Mucosa of rectum (tissue), 2 donors: ENCODE data around the gene OSBPL9.

ENCODE experiments used
- H3K27ac ChIP-seq, 2 donors: one replicate each; pipeline ENCODE4 v1.7.0; 2013; ENCODE audit warnings: inconsistent platforms in 2 of 2, low read depth in 2 of 2, low read length in 2 of 2
- H3K27me3 ChIP-seq, 2 donors: one replicate each; pipeline ENCODE4 v1.7.0; 2013; ENCODE audit warnings: low read length in 2 of 2; ENCODE audit not compliant: control insufficient read depth in 2 of 2, insufficient read depth in 2 of 2
- H3K36me3 ChIP-seq, 2 donors: one replicate each; pipeline ENCODE4 v1.7.0; 2013; ENCODE audit warnings: low read length in 2 of 2; ENCODE audit not compliant: control insufficient read depth in 2 of 2, insufficient read depth in 2 of 2
- H3K4me1 ChIP-seq, 2 donors: one replicate each; pipeline ENCODE4 v1.7.0; 2013; ENCODE audit warnings: low read length in 2 of 2, mild to moderate bottlenecking in 1 of 2; ENCODE audit not compliant: control insufficient read depth in 2 of 2, insufficient read depth in 2 of 2
- H3K4me3 ChIP-seq, 2 donors: one replicate each; pipeline ENCODE4 v1.7.0; 2013; ENCODE audit warnings: low read length in 2 of 2
- H3K9ac ChIP-seq, 2 donors: one replicate each; pipeline ENCODE4 v1.7.0; 2013; ENCODE audit warnings: low read length in 2 of 2, low read depth in 1 of 2, mild to moderate bottlenecking in 1 of 2
- H3K9me3 ChIP-seq, 2 donors: one replicate each; pipeline ENCODE4 v1.7.0; 2013; ENCODE audit warnings: low read length in 2 of 2; ENCODE audit not compliant: control insufficient read depth in 2 of 2
- donor health status: healthy.
- donor health status: Normal muscosa, but diverticular disease.

The OSBPL9 gene

GRCh38 chr1:51756290-51756689 is 139.4 kb downstream of the OSBPL9 start:
- H3K27ac ChIP-seq, result no peak overlapping the region
- peaks cover 10 to 11% of the 10 kb centered on the region in 2 donors for H3K36me3 ChIP-seq
- H3K4me1 ChIP-seq, result no peaks in the 10 kb centered on the region
- no peak overlapping the region for H3K4me3 ChIP-seq
- no peaks in the 10 kb centered on the region for H3K27me3 ChIP-seq
- no peaks in the 10 kb centered on the region for H3K9me3 ChIP-seq
- no peak overlapping the region for H3K9ac ChIP-seq

- no peaks in the 10 kb centered on the region for H3K9me3 ChIP-seq
- no peak overlapping the region for H3K9ac ChIP-seq
- no peak overlapping the region for H3K27ac ChIP-seq
- H3K36me3 ChIP-seq, result peaks cover 5 to 9% of the 10 kb centered on the region in 2 donors
- no peak overlapping the region for H3K4me3 ChIP-seq
- H3K4me1 ChIP-seq, result no peaks in the 10 kb centered on the region
- no peaks in the 10 kb centered on the region for H3K27me3 ChIP-seq
These were observed 141.4 kb downstream of the OSBPL9 start for GRCh38 chr1:51758310-51758709.

DNA sequence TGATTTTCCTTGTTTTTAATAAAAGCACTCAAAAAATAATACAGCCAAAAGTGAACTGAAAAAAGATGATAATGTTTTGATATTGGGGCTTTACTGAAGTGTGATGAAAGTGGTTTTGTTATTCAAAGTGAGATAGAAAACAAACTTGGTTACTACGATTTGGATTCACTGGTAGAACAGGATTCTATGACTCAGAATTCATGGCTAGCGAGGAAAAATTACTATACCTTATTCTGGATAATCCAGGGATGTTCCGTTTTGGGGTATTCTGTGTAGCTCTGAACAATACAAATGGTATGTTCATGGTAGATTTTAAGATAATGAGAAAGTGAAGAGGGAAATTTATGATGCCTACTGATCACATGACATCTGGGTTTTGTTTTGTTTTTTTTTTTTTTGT is 144.0 kb downstream of the OSBPL9 start:
- H3K9me3 ChIP-seq, result no peaks in the 10 kb centered on the region
- H3K9ac ChIP-seq, result no peak overlapping the region
- no peaks in the 10 kb centered on the region for H3K27me3 ChIP-seq
- H3K4me3 ChIP-seq, result no peak overlapping the region
- no peak overlapping the region for H3K27ac ChIP-seq
- peaks cover 3 to 16% of the 10 kb centered on the region in 2 donors for H3K36me3 ChIP-seq
- no peaks in the 10 kb centered on the region for H3K4me1 ChIP-seq

- Histone ChIP-seq H3K36me3 (peaks cover 5 to 16% of the 10 kb centered on the region in 2 donors), H3K4me3 (no peak overlapping the region), H3K27ac (no peak overlapping the region), H3K9me3 (no peaks in the 10 kb centered on the region), H3K9ac (no peak overlapping the region), H3K27me3 (no peaks in the 10 kb centered on the region), H3K4me1 (no peaks in the 10 kb centered on the region)
These were observed 144.5 kb downstream of the OSBPL9 start for GRCh38 chr1:51761351-51761750.

- Histone ChIP-seq H3K27me3 (no peaks in the 10 kb centered on the region), H3K36me3 (peaks cover 30 to 42% of the 10 kb centered on the region in 2 donors), H3K4me3 (no peak overlapping the region), H3K9me3 (no peaks in the 10 kb centered on the region), H3K9ac (no peak overlapping the region), H3K4me1 (no peaks in the 10 kb centered on the region), H3K27ac (no peak overlapping the region)
These were observed 152.2 kb downstream of the OSBPL9 start for GRCh38 chr1:51768971-51769588.

DNA sequence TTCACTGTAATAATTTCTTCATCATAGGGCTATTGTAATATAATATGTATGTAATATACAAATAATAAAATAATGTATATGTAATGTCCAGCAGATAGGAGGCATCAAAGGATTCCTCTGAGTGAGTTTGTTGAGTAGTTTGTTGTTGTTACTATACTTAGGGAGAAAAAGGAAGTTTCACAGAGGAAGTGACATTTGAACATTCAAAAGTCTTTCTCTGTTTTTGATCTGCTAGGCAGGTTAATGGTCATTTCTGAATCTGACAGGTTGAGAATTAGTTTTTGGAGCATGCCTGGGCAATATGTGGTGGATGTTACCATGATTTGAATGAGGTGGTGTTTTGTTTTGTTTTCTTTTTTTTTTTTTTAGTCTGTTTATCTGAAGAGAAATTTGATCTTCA is 159.5 kb downstream of the OSBPL9 start:
- H3K27ac ChIP-seq, result no peak overlapping the region
- H3K4me1 ChIP-seq, result no peaks in the 10 kb centered on the region
- no peak overlapping the region for H3K4me3 ChIP-seq
- H3K9ac ChIP-seq, result no peak overlapping the region
- peaks cover 27 to 29% of the 10 kb centered on the region in 2 donors for H3K36me3 ChIP-seq
- H3K27me3 ChIP-seq, result no peaks in the 10 kb centered on the region
- H3K9me3 ChIP-seq, result no peaks in the 10 kb centered on the region

DNA sequence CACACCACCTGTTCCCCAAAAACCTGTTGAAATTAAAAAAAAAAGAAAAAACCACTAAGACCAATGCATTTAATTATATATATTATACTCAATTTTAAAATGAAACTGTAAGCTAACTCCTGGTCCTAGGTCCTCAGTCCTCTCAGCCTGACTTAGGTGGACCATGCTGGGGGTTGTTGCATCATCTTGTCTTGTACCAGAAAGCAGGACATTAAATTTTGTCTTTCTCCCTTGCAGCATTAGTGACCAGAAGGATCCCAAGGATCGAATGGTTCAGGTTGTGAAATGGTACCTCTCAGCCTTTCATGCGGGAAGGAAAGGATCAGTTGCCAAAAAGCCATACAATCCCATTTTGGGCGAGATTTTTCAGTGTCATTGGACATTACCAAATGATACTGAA is 164.0 kb downstream of the OSBPL9 start:
- Histone ChIP-seq H3K9me3 (no peaks in the 10 kb centered on the region), H3K4me3 (no peak overlapping the region), H3K27ac (no peak overlapping the region), H3K36me3 (peaks cover 31 to 40% of the 10 kb centered on the region in 2 donors), H3K9ac (no peak overlapping the region), H3K4me1 (no peaks in the 10 kb centered on the region), H3K27me3 (no peaks in the 10 kb centered on the region)

DNA sequence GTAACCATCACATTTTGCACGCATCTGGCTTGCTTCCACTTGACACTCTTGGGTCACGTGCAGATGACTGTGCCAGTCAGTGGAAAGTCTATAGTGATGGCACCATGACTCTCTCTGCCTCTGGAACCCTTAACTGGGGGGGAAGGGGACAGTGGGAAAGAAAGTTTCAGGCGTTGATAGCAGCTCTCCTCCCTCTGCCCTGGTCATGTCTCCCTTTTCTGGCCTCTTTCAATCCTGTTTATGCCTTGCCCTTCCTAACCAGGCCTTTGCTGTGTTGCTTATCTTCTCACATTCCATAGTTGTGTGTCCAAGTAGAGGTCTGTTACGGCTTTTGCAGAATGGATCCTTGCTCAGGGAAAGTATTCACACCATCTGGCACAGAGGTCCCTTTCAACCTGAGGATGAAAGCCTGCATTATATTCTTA is 168.1 kb downstream of the OSBPL9 start:
- H3K27me3 ChIP-seq, result no peaks in the 10 kb centered on the region
- H3K9me3 ChIP-seq, result no peaks in the 10 kb centered on the region
- no peak overlapping the region for H3K9ac ChIP-seq
- no peak overlapping the region for H3K4me3 ChIP-seq
- H3K27ac ChIP-seq, result no peak overlapping the region
- H3K4me1 ChIP-seq, result no peaks in the 10 kb centered on the region
- peaks cover 60 to 72% of the 10 kb centered on the region in 2 donors for H3K36me3 ChIP-seq

DNA sequence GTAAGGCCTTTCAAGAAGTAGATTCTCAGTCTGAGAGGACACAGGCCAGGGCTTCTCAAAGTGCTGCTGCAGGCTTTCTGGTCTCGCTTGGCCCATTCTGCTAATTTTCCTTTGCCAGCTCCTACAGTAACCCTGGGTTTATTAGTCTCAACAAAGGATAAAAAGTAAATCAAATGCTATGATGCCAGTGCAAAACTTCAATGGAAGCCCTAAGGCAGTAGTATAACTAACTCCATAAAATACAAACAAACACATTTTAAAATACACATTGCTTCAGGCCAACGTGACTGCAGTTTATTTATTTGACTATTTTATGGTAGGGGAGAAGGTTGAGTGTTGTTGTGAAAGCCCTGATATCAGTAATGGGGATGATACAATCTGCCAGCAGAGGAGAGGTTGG is 172.0 kb downstream of the OSBPL9 start:
- H3K9ac ChIP-seq, result no peak overlapping the region
- H3K4me1 ChIP-seq, result no peaks in the 10 kb centered on the region
- H3K36me3 ChIP-seq, result peaks cover 81 to 89% of the 10 kb centered on the region in 2 donors
- no peak overlapping the region for H3K27ac ChIP-seq
- no peak overlapping the region for H3K4me3 ChIP-seq
- no peaks in the 10 kb centered on the region for H3K9me3 ChIP-seq
- H3K27me3 ChIP-seq, result no peaks in the 10 kb centered on the region

- Histone ChIP-seq H3K27me3 (no peaks in the 10 kb centered on the region), H3K36me3 (peaks cover 81 to 89% of the 10 kb centered on the region in 2 donors), H3K4me3 (no peak overlapping the region), H3K9me3 (no peaks in the 10 kb centered on the region), H3K4me1 (no peaks in the 10 kb centered on the region), H3K27ac (no peak overlapping the region), H3K9ac (no peak overlapping the region)
These were observed 172.4 kb downstream of the OSBPL9 start for GRCh38 chr1:51789342-51789741.
